ENCODE results near the gene SYT7.

SYT7 gene

DNA sequence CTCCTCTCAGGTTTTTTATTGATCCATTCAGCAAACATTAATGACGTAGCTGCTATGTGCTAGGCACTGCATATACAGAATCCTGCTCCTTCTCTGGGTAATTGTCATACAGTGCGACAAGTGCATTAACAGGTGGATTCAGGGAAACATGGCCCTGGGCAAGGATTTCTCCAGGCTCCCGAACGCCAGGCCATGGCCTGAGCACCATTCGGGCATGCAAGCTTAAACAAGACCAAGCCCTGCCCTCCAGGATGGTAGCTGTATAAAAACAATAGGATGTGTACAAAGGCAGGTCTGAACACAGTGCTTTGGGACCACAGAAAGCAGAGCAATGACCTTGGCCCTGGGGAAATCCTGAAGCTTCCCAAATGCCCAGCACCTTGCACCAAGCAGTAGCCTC lies 9.1 kb upstream of the SYT7 start:
- Histone ChIP-seq H3K4me3 (ENCODE audit: low read length) (no peak overlapping the region), H3K27ac (ENCODE audit: low read length) (no peak overlapping the region), H3K4me1 (ENCODE audit: insufficient read depth, low read length) (peaks cover 11% of the 10 kb centered on the region; the same call in 1 of the 2 replicates), H3K9ac (ENCODE audit: low read depth, low read length) (no peak overlapping the region), H3K9me3 (ENCODE audit: insufficient read depth, low read depth, low read length) (no peaks in the 10 kb centered on the region), H3K27me3 (ENCODE audit: insufficient read depth, low read length) (peaks cover 55% of the 10 kb centered on the region), H3K36me3 (ENCODE audit: insufficient read depth, low read depth, low read length) (no peaks in the 10 kb centered on the region)

- Histone ChIP-seq H3K36me3 (ENCODE audit: insufficient read depth, low read depth, low read length) (no peaks in the 10 kb centered on the region), H3K9me3 (ENCODE audit: insufficient read depth, low read depth, low read length) (no peaks in the 10 kb centered on the region), H3K4me1 (ENCODE audit: insufficient read depth, low read length) (peaks cover 11% of the 10 kb centered on the region; the same call in 1 of the 2 replicates), H3K4me3 (ENCODE audit: low read length) (peak overlapping the region; percentile 68), H3K9ac (ENCODE audit: low read depth, low read length) (peak overlapping the region; percentile 38; the same call in 1 of the 2 replicates), H3K27me3 (ENCODE audit: insufficient read depth, low read length) (peaks cover 61% of the 10 kb centered on the region), H3K27ac (ENCODE audit: low read length) (no peak overlapping the region)
Measured at GRCh38 chr11:61588728-61589191, 7.9 kb upstream of the SYT7 start.

- H3K4me3 ChIP-seq (ENCODE audit: low read length), result peak overlapping the region; percentile 68
Measured at GRCh38 chr11:61587951-61588727, 7.3 kb upstream of the SYT7 start.

DNA sequence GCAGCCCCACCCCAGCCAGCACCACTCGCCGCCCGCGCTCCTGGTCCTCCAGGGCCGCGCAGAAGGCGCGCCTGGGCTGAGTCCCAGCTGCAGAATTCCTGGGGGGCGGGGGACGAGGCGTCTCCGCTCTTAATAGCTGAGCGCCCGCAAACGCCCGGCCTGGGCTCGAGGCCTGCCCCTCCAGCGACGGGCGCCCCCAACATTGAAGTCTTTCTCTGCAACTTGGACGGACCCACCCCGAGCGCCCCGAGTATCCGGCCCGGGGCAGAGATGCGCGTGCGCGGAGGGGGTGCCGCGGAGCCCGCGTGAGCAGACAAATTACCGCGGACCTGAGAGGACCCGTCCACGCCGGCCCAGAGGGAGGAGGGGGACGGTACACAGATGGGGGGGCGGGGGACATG lies 6.7 kb upstream of the SYT7 start:
- no peak overlapping the region for H3K27ac ChIP-seq (ENCODE audit: low read length)
- no peaks in the 10 kb centered on the region for H3K9me3 ChIP-seq (ENCODE audit: insufficient read depth, low read depth, low read length)
- H3K4me3 ChIP-seq (ENCODE audit: low read length), result peak overlapping the region; percentile 68
- H3K36me3 ChIP-seq (ENCODE audit: insufficient read depth, low read depth, low read length), result no peaks in the 10 kb centered on the region
- H3K9ac ChIP-seq (ENCODE audit: low read depth, low read length), result peak overlapping the region; percentile 45; the same call in 1 of the 2 replicates
- peaks cover 11% of the 10 kb centered on the region; the same call in 1 of the 2 replicates for H3K4me1 ChIP-seq (ENCODE audit: insufficient read depth, low read length)
- H3K27me3 ChIP-seq (ENCODE audit: insufficient read depth, low read length), result peaks cover 73% of the 10 kb centered on the region

More at GRCh38 chr11:61587951-61588727, 7.3 kb upstream of the SYT7 start:
- Histone ChIP-seq H3K36me3 (ENCODE audit: insufficient read depth, low read depth, low read length) (no peaks in the 10 kb centered on the region), H3K27ac (ENCODE audit: low read length) (no peak overlapping the region), H3K4me1 (ENCODE audit: insufficient read depth, low read length) (peaks cover 11% of the 10 kb centered on the region; the same call in 1 of the 2 replicates), H3K9me3 (ENCODE audit: insufficient read depth, low read depth, low read length) (no peaks in the 10 kb centered on the region), H3K9ac (ENCODE audit: low read depth, low read length) (peak overlapping the region; percentile 38; the same call in 1 of the 2 replicates), H3K27me3 (ENCODE audit: insufficient read depth, low read length) (peaks cover 67% of the 10 kb centered on the region)

DNA sequence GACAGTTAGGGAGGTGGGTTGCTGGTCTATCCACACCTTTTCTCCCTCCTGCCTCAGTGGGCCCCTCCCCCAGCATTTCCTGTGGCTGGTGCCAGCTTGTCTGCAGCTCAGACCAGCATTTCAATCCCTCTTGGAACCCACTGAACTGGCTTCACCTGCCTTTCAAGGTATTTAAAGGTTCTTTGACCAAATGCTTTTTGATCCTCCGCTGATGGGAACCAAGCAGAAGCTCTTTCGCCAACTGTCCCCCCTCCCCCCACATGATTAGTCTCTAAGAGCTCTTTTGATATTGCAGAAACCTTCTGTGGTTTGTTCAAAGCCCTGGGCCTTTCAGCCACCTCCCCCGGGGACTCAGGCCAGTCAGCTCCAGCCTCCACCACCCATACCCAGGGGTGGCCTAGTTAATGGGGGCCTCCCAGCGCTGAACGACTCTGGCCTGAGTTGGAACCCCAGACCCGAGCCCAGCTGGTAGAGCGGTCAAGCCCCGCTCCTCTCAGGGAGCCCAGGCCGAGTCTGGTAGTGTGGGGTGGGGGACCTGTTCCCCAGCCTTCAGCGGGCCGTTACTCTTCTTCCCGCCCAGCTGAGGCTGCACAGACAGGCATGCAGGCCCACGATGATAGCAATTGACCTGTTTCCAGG lies 6.0 kb upstream of the SYT7 start:
- H3K27ac ChIP-seq (ENCODE audit: low read length), result no peak overlapping the region
- H3K9ac ChIP-seq (ENCODE audit: low read depth, low read length), result 0 out of 2 replicates have a peak overlapping the region, but pooled peaks have one; percentile 45
- H3K36me3 ChIP-seq (ENCODE audit: insufficient read depth, low read depth, low read length), result no peaks in the 10 kb centered on the region
- H3K9me3 ChIP-seq (ENCODE audit: insufficient read depth, low read depth, low read length), result no peaks in the 10 kb centered on the region
- peaks cover 11% of the 10 kb centered on the region; the same call in 1 of the 2 replicates for H3K4me1 ChIP-seq (ENCODE audit: insufficient read depth, low read length)
- H3K27me3 ChIP-seq (ENCODE audit: insufficient read depth, low read length), result peaks cover 78% of the 10 kb centered on the region
- H3K4me3 ChIP-seq (ENCODE audit: low read length), result peak overlapping the region; percentile 68

DNA sequence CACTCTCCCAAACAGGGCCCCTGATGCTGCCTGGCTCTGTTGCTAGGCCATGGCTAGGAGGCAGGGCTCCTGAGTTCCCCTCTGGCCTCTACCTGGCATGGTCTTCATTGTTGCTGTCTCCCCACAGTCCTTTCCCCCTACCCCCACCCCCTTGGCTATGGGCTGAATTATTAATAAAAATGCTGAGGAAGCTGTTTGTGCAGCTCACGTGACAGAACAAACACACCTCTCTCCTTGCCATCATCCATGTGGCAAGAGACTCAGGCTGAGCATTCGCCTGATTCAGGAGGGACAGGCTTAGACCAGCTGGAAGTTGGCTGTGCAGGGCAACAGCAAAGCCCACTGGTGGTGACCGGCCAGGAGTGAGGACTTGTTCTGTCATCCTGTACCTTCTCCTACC lies 4.2 kb upstream of the SYT7 start:
- Histone ChIP-seq H3K9me3 (ENCODE audit: insufficient read depth, low read depth, low read length) (no peaks in the 10 kb centered on the region), H3K36me3 (ENCODE audit: insufficient read depth, low read depth, low read length) (no peaks in the 10 kb centered on the region), H3K4me3 (ENCODE audit: low read length) (no peak overlapping the region), H3K27me3 (ENCODE audit: insufficient read depth, low read length) (peaks cover 83% of the 10 kb centered on the region), H3K27ac (ENCODE audit: low read length) (no peak overlapping the region), H3K9ac (ENCODE audit: low read depth, low read length) (no peak overlapping the region), H3K4me1 (ENCODE audit: insufficient read depth, low read length) (peaks cover 14% of the 10 kb centered on the region; the same call in 1 of the 2 replicates)

- Histone ChIP-seq H3K27me3 (ENCODE audit: insufficient read depth, low read length) (peaks cover 74% of the 10 kb centered on the region), H3K36me3 (ENCODE audit: insufficient read depth, low read depth, low read length) (no peaks in the 10 kb centered on the region), H3K27ac (ENCODE audit: low read length) (no peak overlapping the region), H3K9ac (ENCODE audit: low read depth, low read length) (no peak overlapping the region), H3K4me1 (ENCODE audit: insufficient read depth, low read length) (peaks cover 21% of the 10 kb centered on the region; the same call in 1 of the 2 replicates), H3K9me3 (ENCODE audit: insufficient read depth, low read depth, low read length) (no peaks in the 10 kb centered on the region), H3K4me3 (ENCODE audit: low read length) (no peak overlapping the region)
Measured at GRCh38 chr11:61581931-61582330, 1.1 kb upstream of the SYT7 start.

DNA sequence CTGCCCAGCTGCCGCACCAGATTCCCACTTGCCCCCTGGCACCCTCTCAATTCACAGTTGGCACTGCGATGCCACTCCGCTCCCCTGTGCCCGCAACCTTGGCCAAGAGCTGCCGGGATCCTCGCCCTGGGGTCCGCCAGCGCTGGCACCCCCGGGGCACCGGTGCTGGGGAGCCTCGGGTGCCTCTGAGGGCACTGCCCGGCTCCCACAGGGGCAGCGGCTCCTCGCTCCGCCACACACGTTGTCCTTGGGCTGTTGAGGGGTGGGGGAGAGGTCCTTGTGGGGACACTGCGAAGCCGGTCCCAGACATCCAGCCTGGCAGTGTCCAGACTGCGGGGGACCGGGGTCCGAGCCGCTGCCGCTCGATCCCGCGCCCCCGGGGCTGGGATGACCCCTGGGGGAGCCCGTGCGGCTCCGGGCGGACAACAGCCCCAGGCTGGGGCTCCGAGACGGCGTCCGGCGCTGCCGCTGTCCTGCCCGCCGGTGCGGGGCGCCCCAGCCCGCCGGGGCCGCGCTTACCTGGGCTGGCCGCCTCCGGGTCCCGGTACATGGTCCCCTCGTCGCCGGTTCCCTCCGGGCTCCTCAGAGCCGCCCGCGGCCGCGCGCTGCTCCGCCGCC lies 496 bp downstream of the SYT7 start:
- no peaks in the 10 kb centered on the region for H3K9me3 ChIP-seq (ENCODE audit: insufficient read depth, low read depth, low read length)
- no peaks in the 10 kb centered on the region for H3K36me3 ChIP-seq (ENCODE audit: insufficient read depth, low read depth, low read length)
- no peak overlapping the region for H3K27ac ChIP-seq (ENCODE audit: low read length)
- H3K27me3 ChIP-seq (ENCODE audit: insufficient read depth, low read length), result peaks cover 59% of the 10 kb centered on the region
- peaks cover 15% of the 10 kb centered on the region; the same call in 1 of the 2 replicates for H3K4me1 ChIP-seq (ENCODE audit: insufficient read depth, low read length)
- peak overlapping the region; percentile 67 for H3K4me3 ChIP-seq (ENCODE audit: low read length)
- no peak overlapping the region; the same call in 1 of the 2 replicates for H3K9ac ChIP-seq (ENCODE audit: low read depth, low read length)

DNA sequence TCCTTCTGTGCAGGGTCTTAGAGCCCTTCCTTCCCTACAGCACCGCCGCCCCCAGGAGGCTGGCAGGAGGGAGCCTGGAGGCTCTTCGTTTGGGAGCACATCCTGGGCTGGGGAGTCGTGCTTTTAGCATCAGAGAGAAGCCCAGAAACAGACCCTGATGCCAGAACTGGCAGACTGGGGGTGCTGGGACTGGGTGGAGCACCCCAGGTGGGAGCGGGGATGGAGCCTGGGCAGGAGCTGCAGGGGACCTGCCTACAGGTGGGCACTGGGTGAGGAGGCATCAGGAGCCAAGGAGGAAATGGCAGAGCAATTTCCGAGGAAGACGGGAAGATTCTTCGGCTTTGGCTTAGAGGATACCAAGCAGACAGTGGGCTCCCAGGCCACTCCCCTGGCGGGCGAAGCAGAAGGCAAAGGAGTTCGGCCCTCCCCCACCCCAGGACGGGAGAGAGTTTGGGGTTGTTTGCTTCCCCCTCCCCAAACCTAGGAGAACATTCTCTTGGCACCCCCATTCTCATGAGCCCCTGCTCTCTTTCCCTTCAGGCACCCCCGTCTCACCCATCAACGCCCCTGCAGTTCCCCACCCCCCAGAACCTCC lies 1.1 kb downstream of the SYT7 start:
- Histone ChIP-seq H3K4me1 (ENCODE audit: insufficient read depth, low read length) (peaks cover 15% of the 10 kb centered on the region; the same call in 1 of the 2 replicates), H3K36me3 (ENCODE audit: insufficient read depth, low read depth, low read length) (no peaks in the 10 kb centered on the region), H3K27ac (ENCODE audit: low read length) (no peak overlapping the region), H3K4me3 (ENCODE audit: low read length) (peak overlapping the region; percentile 67), H3K27me3 (ENCODE audit: insufficient read depth, low read length) (peaks cover 53% of the 10 kb centered on the region), H3K9me3 (ENCODE audit: insufficient read depth, low read depth, low read length) (no peaks in the 10 kb centered on the region), H3K9ac (ENCODE audit: low read depth, low read length) (no peak overlapping the region; the same call in 1 of the 2 replicates)

GRCh38 chr11:61578819-61579675 lies 1.8 kb downstream of the SYT7 start:
- peak overlapping the region; percentile 67 for H3K4me3 ChIP-seq (ENCODE audit: low read length)
- H3K36me3 ChIP-seq (ENCODE audit: insufficient read depth, low read depth, low read length), result no peaks in the 10 kb centered on the region
- peaks cover 49% of the 10 kb centered on the region for H3K27me3 ChIP-seq (ENCODE audit: insufficient read depth, low read length)
- no peak overlapping the region for H3K9ac ChIP-seq (ENCODE audit: low read depth, low read length)
- H3K27ac ChIP-seq (ENCODE audit: low read length), result no peak overlapping the region
- no peaks in the 10 kb centered on the region for H3K9me3 ChIP-seq (ENCODE audit: insufficient read depth, low read depth, low read length)
- H3K4me1 ChIP-seq (ENCODE audit: insufficient read depth, low read length), result peaks cover 15% of the 10 kb centered on the region; the same call in 1 of the 2 replicates

Measured in iPS-20b (cell line).